ENCODE measurements around the gene POR. TPM values are rescaled to one million over a fixed set of nuclear protein-coding genes. Genes with fewer than 3 reads are reported as not detected.
"Not testable (repeated sequence)": the region's sequence is repeated elsewhere in the genome, so short reads cannot be mapped to it uniquely, and the experiment has no call there.

Gene POR
- total and polyA plus RNA-seq, 12 donors: 37.3 to 203 (median 65.5) TPM

DNA sequence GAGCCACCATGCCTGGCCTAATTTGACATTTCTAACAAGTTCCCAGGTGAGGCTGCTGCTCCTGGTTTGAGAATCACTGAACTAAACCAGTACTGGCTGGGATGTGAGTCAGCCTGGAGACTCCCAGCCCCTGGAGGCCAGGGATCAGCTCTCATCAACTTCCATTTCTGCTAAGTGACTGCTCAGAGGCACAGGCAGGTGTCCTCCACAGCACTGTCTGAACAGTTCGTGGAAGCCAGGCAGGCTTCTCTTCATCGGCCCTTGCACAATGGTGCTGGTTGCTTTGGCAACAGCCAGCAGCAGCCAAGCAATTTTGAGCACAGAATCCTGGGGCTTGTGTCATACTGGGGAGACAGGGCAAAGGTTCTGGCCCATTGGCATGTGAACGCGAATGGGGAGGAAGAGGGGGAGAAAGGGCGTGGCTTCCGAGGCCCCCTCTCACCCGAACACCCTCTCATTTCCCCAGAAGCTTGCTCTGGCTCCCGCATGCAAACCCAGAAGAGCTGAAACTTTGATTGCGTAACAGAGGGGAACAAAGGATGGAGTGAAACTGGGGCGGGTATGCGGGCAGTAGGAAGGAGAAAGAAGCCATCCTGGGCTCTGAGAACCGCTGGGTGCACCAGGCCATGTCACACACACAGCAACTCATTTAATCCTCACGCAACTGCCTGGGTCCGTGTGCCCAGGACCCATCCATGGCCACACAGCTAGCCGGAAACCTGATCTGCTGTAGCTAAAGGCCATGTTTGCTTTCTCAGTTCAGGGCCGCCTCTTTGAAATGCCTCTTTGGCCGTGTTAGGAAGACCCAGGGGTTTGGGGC lies 9.0 kb upstream of the POR start:
- 51 to 61% methylated on average over 17 of the region's 17 CpGs for WGBS, 2 donors
- no peaks in the 10 kb centered on the region for H3K36me3 ChIP-seq
- ATAC-seq: peak; percentile 53 to 94 (median 72)
- H3K9me3 ChIP-seq: peaks cover 0 to 4% (median 0%) of the 10 kb centered on the region in 11 donors
- peak overlapping the region in 8 of 10 donors; percentile 13 to 66 (median 45) for H3K27ac ChIP-seq
- intact Hi-C loops (cut with DNase I): no loop called here
- peak; percentile 25 to 61 for DNase-seq
- no peaks in the 10 kb centered on the region for H3K27me3 ChIP-seq
- no peak overlapping the region for H3K4me3 ChIP-seq
- H3K4me1 ChIP-seq: peaks cover 0 to 11% (median 0%) of the 10 kb centered on the region in 9 donors
- TF ChIP-seq, protein P1, sequence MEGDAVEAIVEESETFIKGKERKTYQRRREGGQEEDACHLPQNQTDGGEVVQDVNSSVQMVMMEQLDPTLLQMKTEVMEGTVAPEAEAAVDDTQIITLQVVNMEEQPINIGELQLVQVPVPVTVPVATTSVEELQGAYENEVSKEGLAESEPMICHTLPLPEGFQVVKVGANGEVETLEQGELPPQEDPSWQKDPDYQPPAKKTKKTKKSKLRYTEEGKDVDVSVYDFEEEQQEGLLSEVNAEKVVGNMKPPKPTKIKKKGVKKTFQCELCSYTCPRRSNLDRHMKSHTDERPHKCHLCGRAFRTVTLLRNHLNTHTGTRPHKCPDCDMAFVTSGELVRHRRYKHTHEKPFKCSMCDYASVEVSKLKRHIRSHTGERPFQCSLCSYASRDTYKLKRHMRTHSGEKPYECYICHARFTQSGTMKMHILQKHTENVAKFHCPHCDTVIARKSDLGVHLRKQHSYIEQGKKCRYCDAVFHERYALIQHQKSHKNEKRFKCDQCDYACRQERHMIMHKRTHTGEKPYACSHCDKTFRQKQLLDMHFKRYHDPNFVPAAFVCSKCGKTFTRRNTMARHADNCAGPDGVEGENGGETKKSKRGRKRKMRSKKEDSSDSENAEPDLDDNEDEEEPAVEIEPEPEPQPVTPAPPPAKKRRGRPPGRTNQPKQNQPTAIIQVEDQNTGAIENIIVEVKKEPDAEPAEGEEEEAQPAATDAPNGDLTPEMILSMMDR (IDR thresholded peaks at IDR 0.05): no peak

DNA sequence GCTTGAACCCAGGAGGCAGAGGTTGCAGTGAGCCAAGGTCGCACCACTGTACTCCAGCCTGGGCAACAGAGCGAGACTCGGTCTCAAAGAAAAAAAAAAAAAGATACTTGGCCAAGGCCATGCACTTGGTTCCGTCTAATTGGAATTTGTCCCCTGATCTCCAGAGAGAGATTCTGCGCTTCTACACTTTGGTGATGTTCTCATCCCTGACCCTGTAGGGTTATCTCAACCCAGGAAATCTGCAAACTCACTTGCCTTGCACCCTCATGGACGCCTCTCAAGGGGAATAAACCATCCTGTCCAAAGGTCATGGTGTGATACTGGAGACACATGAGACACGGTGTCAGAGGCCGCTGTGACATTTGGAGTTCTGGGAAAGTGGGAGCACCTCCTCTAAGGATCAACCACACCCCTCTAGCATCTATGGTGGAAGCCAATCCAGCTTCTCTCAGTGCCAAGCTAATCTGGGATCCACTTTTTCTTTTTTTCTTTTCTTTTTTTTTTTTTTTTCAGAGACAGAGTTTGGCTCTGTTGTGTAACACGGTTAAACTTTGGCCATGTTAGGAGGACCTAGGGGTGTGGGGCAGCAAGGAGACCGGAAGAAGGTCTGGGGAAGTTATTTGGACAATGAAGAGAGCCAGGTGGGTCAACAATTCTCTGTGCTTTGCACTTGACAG lies 7.8 kb upstream of the POR start:
- peak overlapping the region in 4 of 10 donors; percentile 8 to 58 (median 32) for H3K27ac ChIP-seq
- TF ChIP-seq, protein P1 (IDR thresholded peaks at IDR 0.05): no peak
- peaks cover 0 to 11% (median 0%) of the 10 kb centered on the region in 9 donors for H3K4me1 ChIP-seq
- no peaks in the 10 kb centered on the region for H3K27me3 ChIP-seq
- 74 to 77% methylated on average over 10 of the region's 10 CpGs for WGBS, 2 donors
- ATAC-seq (peak; percentile 29 to 74 (median 59)), DNase-seq (peak; percentile 16 to 24)
- H3K4me3 ChIP-seq: no peak overlapping the region
- intact Hi-C loops (cut with DNase I): no loop called here
- peaks cover 0 to 4% (median 0%) of the 10 kb centered on the region in 11 donors for H3K9me3 ChIP-seq
- no peaks in the 10 kb centered on the region for H3K36me3 ChIP-seq

GRCh38 chr7:75907668-75908039 lies 7.3 kb upstream of the POR start:
- intact Hi-C loops (cut with DNase I); DNase-seq; H3K27me3 ChIP-seq; H3K9me3 ChIP-seq; H3K36me3 ChIP-seq; H3K4me3 ChIP-seq; ATAC-seq: not testable (repeated sequence)
- peaks cover 0 to 11% (median 0%) of the 10 kb centered on the region in 9 donors for H3K4me1 ChIP-seq
- WGBS, 2 donors: 92 to 93% methylated on average over 9 of the region's 9 CpGs
- peak overlapping the region in 3 of 10 donors; percentile 8 to 41 (median 22) for H3K27ac ChIP-seq

DNA sequence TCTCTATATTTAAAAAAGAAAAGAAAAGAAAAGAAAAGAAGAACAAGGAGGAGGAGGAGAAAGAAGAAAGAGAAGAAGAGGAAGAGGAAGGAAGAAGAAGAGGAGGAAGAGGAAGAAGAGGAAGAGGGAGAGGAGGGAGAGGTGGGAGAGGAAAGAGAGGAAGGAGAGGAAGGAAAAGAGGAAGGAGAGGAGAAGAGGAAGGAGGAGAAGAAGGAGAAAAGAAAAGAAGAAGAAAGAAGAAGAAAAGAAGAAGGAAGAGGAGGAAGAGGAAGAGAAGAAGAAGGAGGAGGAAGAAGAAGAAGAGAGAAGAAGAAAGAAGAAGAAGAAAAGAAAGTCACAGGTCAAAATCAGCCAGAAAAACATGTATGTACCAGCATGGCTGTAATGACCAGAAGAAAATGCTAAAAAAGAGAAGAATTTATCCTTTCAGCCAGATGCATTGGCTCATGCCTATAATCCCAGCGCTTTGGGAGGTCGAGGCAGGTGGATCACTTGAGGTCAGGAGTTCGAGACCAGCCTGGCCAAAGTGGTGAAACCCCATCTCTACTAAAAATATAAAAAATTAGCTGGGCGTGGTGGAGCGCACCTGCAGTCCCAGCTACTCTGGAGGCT lies 5.3 kb upstream of the POR start:
- intact Hi-C loops (cut with DNase I): no loop called here
- 93 to 95% methylated on average over 5 of the region's 5 CpGs for WGBS, 2 donors

DNA sequence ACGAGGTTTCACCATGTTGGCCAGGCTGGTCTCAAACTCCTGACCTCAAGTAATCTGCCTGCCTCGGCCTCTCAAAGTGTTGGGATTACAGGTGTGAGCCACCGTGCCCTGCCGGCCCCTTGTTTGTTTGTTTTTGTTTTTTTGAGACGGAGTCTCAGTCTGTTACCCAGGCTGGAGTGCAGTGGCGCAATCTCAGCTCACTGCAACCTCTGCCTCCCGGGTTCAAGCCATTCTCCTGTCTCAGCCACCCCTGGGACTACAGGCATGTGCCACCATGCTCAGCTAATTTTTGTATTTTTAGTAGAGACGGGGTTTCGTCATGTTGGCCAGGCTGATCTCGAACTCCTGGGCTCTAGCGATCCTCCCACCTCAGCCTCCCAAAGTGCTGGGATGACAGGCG lies 3.8 kb upstream of the POR start:
- ATAC-seq; H3K9me3 ChIP-seq; H3K4me3 ChIP-seq; H3K27me3 ChIP-seq; H3K27ac ChIP-seq; H3K36me3 ChIP-seq; DNase-seq; intact Hi-C loops (cut with DNase I): not testable (repeated sequence)
- H3K4me1 ChIP-seq: peaks cover 1 to 17% (median 13%) of the 10 kb centered on the region in 9 donors
- WGBS, 2 donors: 74 to 78% methylated on average over 12 of the region's 12 CpGs

More for the DNA sequence above, 5.3 kb upstream of the POR start:
- Histone ChIP-seq H3K27ac (no peak overlapping the region), H3K4me1 (peaks cover 0 to 20% (median 7%) of the 10 kb centered on the region in 9 donors), H3K27me3 (no peaks in the 10 kb centered on the region), H3K9me3 (peaks cover 0 to 4% (median 0%) of the 10 kb centered on the region in 11 donors), H3K36me3 (no peaks in the 10 kb centered on the region), H3K4me3 (no peak overlapping the region)
- TF ChIP-seq, protein P1 (IDR thresholded peaks at IDR 0.05): no peak
- ATAC-seq: no peak
- no peak for DNase-seq
